ENCODE results near the gene FAM217A.

FAM217A gene, protein sequence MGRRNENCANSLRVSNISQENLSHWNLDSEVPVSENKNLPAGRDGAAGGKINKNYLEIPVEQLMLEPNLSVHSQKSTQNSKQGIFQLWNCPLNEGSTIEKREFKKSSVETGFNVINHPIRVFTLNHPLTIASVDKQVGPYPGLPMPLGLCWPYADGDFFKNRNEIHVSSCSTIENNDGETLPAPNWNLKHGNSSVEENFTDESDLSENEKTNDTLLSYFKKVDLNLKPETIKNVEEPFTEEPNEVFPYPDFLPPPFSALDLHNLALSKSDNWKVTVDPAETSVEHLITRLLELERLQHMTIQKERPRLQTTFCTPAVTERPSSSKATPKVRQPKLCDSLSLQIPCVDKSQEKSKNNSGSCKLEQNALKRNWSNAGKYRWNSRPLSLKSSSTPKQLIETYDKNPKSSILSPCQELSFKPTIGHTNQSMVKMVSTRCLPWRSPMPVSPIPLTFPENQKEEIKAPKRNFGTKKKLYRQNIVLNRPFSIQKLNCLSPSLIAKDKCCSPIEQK

GRCh38 chr6:4078691-4079471 is at the start of gene FAM217A:
Gene FAM217A, minus strand, starts transcription at chr6:4079137. Its CDS starts 1,723 bp downstream, at chr6:4077414.
- Histone ChIP-seq H3K27ac (no peak within 1 kb of the TSS), H3K4me3 (IDR thresholded peaks at IDR 0.05; ENCODE audit: insufficient read depth, low read depth, low read length) (no peak within 1 kb of the TSS), H3K36me3 (ENCODE audit: insufficient read depth) (no peaks in the 10 kb centered on the region), H3K4me1 (ENCODE audit: low read depth, poor library complexity, severe bottlenecking) (no peaks in the 10 kb centered on the region), H3K4me2 (no peak within 1 kb of the TSS), H2AFZ (ENCODE audit: low read depth) (no peak within 1 kb of the TSS), H3K27me3 (ENCODE audit: insufficient read depth, low read depth) (no peaks in the 10 kb centered on the region), H3K79me2 (ENCODE audit: insufficient read depth, low read depth) (no peaks in the 10 kb centered on the region), H4K20me1 (ENCODE audit: insufficient read depth) (no peaks in the 10 kb centered on the region), H3K9ac (no peak within 1 kb of the TSS)
- TF ChIP-seq, protein P1, sequence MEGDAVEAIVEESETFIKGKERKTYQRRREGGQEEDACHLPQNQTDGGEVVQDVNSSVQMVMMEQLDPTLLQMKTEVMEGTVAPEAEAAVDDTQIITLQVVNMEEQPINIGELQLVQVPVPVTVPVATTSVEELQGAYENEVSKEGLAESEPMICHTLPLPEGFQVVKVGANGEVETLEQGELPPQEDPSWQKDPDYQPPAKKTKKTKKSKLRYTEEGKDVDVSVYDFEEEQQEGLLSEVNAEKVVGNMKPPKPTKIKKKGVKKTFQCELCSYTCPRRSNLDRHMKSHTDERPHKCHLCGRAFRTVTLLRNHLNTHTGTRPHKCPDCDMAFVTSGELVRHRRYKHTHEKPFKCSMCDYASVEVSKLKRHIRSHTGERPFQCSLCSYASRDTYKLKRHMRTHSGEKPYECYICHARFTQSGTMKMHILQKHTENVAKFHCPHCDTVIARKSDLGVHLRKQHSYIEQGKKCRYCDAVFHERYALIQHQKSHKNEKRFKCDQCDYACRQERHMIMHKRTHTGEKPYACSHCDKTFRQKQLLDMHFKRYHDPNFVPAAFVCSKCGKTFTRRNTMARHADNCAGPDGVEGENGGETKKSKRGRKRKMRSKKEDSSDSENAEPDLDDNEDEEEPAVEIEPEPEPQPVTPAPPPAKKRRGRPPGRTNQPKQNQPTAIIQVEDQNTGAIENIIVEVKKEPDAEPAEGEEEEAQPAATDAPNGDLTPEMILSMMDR (conservative IDR thresholded peaks at IDR 0.05; ENCODE audit: low read depth, low read length): no peak

GRCh38 chr6:4128072-4128471 is 49.1 kb upstream of the FAM217A start:
- TF ChIP-seq, protein P1 (conservative IDR thresholded peaks at IDR 0.05; ENCODE audit: low read depth, low read length): no peak
- Histone ChIP-seq H3K4me1 (ENCODE audit: low read depth, poor library complexity, severe bottlenecking) (no peaks in the 10 kb centered on the region), H3K79me2 (ENCODE audit: insufficient read depth, low read depth) (no peaks in the 10 kb centered on the region), H2AFZ (ENCODE audit: low read depth) (no peak overlapping the region), H3K9ac (no peak overlapping the region), H3K4me3 (IDR thresholded peaks at IDR 0.05; ENCODE audit: insufficient read depth, low read depth, low read length) (no peak overlapping the region), H3K4me2 (no peak overlapping the region), H3K36me3 (ENCODE audit: insufficient read depth) (no peaks in the 10 kb centered on the region), H3K27ac (no peak overlapping the region), H3K27me3 (ENCODE audit: insufficient read depth, low read depth) (no peaks in the 10 kb centered on the region), H4K20me1 (ENCODE audit: insufficient read depth) (no peaks in the 10 kb centered on the region)

DNA sequence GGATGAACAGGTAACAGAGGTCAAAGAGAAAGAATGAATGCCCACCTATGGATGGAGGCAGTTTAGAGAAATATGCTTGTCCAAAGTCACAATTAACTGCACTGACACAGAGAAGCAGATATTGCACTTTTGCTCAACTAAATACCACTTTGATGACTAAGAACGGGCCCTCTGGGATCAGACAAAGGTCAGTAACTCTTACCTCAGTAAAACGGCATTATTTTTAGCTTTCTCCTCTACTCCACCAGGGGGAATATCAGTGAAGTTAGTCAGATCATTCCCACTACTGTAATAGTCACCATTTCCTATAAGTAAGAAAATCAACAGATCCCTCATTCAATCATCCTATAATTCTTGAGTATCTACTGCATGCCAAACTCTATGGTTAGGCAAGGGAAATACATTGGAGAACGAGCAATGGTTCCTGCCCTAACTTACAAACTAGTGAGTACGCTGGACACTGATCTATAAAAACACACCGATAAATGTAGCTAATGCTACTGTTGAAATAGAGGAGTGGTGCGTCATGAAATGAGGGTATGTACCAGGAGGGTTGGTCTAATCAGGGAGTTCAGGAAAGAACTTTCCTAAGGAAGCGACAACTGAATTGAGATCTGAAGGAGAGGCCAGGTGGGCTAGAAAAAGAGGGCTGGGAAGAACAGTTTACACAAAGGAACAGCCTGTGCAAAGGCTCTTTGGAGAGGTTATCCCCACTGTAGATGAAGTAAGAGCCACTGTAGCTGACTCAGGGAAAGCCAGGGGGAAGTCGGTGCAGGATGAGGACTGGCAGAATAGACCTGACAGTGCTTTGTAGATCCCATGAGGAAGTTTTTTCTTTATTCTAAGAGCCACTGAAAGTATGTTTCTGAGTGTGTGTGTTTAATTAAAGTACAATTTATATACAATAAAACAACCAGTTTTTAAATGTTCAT is 47.3 kb upstream of the FAM217A start:
- H3K79me2 ChIP-seq (ENCODE audit: insufficient read depth, low read depth): no peaks in the 10 kb centered on the region
- no peaks in the 10 kb centered on the region for H3K4me1 ChIP-seq (ENCODE audit: low read depth, poor library complexity, severe bottlenecking)
- no peak overlapping the region for H3K27ac ChIP-seq
- no peaks in the 10 kb centered on the region for H4K20me1 ChIP-seq (ENCODE audit: insufficient read depth)
- no peaks in the 10 kb centered on the region for H3K36me3 ChIP-seq (ENCODE audit: insufficient read depth)
- H3K4me2 ChIP-seq: no peak overlapping the region
- H3K27me3 ChIP-seq (ENCODE audit: insufficient read depth, low read depth): no peaks in the 10 kb centered on the region
- H3K4me3 ChIP-seq (IDR thresholded peaks at IDR 0.05; ENCODE audit: insufficient read depth, low read depth, low read length): no peak overlapping the region
- no peak overlapping the region for H3K9ac ChIP-seq
- H2AFZ ChIP-seq (ENCODE audit: low read depth): no peak overlapping the region
- TF ChIP-seq, protein P1 (conservative IDR thresholded peaks at IDR 0.05; ENCODE audit: low read depth, low read length): no peak

GRCh38 chr6:4125500-4125899 is 46.6 kb upstream of the FAM217A start:
- Histone ChIP-seq H3K4me2 (no peak overlapping the region), H3K27ac (no peak overlapping the region), H3K36me3 (ENCODE audit: insufficient read depth) (no peaks in the 10 kb centered on the region), H3K4me3 (IDR thresholded peaks at IDR 0.05; ENCODE audit: insufficient read depth, low read depth, low read length) (no peak overlapping the region), H3K27me3 (ENCODE audit: insufficient read depth, low read depth) (no peaks in the 10 kb centered on the region), H3K4me1 (ENCODE audit: low read depth, poor library complexity, severe bottlenecking) (no peaks in the 10 kb centered on the region), H3K9ac (no peak overlapping the region), H3K79me2 (ENCODE audit: insufficient read depth, low read depth) (no peaks in the 10 kb centered on the region), H4K20me1 (ENCODE audit: insufficient read depth) (no peaks in the 10 kb centered on the region), H2AFZ (ENCODE audit: low read depth) (no peak overlapping the region)
- TF ChIP-seq, protein P1 (conservative IDR thresholded peaks at IDR 0.05; ENCODE audit: low read depth, low read length): no peak

Measured in KMS-11 (cell line).